CD14-positive monocyte (primary cell): ENCODE data around the gene VASN. TPM values are rescaled to one million over a fixed set of nuclear protein-coding genes. Genes with fewer than 3 reads are reported as not detected.

Experiments used
- DNase-seq, 3 donors: peaks; one replicate each; pipeline ENCODE4 v3.0.0-alpha.2; 2011 to 2022
- H2AFZ ChIP-seq: 2 replicates; pipeline ENCODE4 v1.6.0; 2012; ENCODE audit warnings: mild to moderate bottlenecking, low read depth, low read length, inconsistent platforms; ENCODE audit not compliant: insufficient read depth, poor library complexity, severe bottlenecking
- H3K27ac ChIP-seq, 2 donors: 1 replicate in 1 of 2; 2 replicates in 1 of 2; pipeline ENCODE4 v1.5.1; 2012 to 2013; ENCODE audit warnings: low read length in 2 of 2, control low read depth in 1 of 2, inconsistent platforms in 1 of 2, low read depth in 1 of 2, mild to moderate bottlenecking in 1 of 2
- H3K27me3 ChIP-seq, 2 donors: one replicate each; pipeline versions ENCODE4 v1.6.0 to v1.6.1; 2011 to 2013; ENCODE audit warnings: low read length in 2 of 2; ENCODE audit not compliant: control insufficient read depth in 2 of 2, insufficient read depth in 2 of 2
- H3K36me3 ChIP-seq, 2 donors: replicated peaks in 1 of 2; 1 replicate in 1 of 2; 2 replicates in 1 of 2; pipeline versions ENCODE4 v1.5.1 to v1.6.1; 2012 to 2013; ENCODE audit warnings: low read length in 2 of 2, control low read depth in 1 of 2, inconsistent platforms in 1 of 2, mild to moderate bottlenecking in 1 of 2; ENCODE audit not compliant: insufficient read depth in 2 of 2, control insufficient read depth in 1 of 2
- H3K4me1 ChIP-seq, 2 donors: 1 replicate in 1 of 2; 2 replicates in 1 of 2; pipeline versions ENCODE4 v1.5.1 to v1.6.1; 2012 to 2013; ENCODE audit warnings: low read length in 2 of 2, control low read depth in 1 of 2, inconsistent platforms in 1 of 2, mild to moderate bottlenecking in 1 of 2, moderate library complexity in 1 of 2; ENCODE audit not compliant: insufficient read depth in 2 of 2, control insufficient read depth in 1 of 2
- H3K4me2 ChIP-seq: replicated peaks from 2 replicates; pipeline ENCODE3; 2012; ENCODE audit warnings: low read length, moderate library complexity, mild to moderate bottlenecking; ENCODE audit not compliant: poor library complexity, severe bottlenecking; ENCODE audit errors: extremely low read depth
- H3K4me3 ChIP-seq, 3 experiments: fragments of 200-600 bp in 1 of 3; sonication (generic) in 1 of 3; replicated peaks in 1 of 3; 1 replicate in 2 of 3; 2 replicates in 1 of 3; pipeline ENCODE4 v1.5.1; 2011 to 2013; ENCODE audit warnings: low read length in 3 of 3, mild to moderate bottlenecking in 3 of 3, control low read depth in 2 of 3, low read depth in 2 of 3, inconsistent platforms in 1 of 3, moderate library complexity in 1 of 3
- H3K79me2 ChIP-seq: 2 replicates; pipeline ENCODE4 v1.6.0; 2012; ENCODE audit warnings: mild to moderate bottlenecking, control low read depth, inconsistent platforms, low read length, moderate library complexity; ENCODE audit not compliant: insufficient read depth
- H3K9ac ChIP-seq: 2 replicates; pipeline ENCODE4 v1.6.0; 2017; ENCODE audit warnings: low read length, mild to moderate bottlenecking; ENCODE audit not compliant: insufficient read depth, poor library complexity, severe bottlenecking
- H3K9me3 ChIP-seq, 2 donors: replicated peaks in 1 of 2; 1 replicate in 1 of 2; 2 replicates in 1 of 2; pipeline versions ENCODE4 v1.5.1 to v1.6.1; 2012 to 2013; ENCODE audit warnings: low read length in 2 of 2, control low read depth in 1 of 2; ENCODE audit not compliant: control insufficient read depth in 1 of 2, insufficient read depth in 1 of 2
- H4K20me1 ChIP-seq: 2 replicates; pipeline ENCODE4 v1.6.0; 2012; ENCODE audit warnings: mild to moderate bottlenecking, low read length, control low read depth, moderate library complexity; ENCODE audit not compliant: insufficient read depth
- H3K27ac Mint-ChIP-seq, 7 donors: one replicate each; pipeline ENCODE4 v1.8.0; 2020; ENCODE audit warnings: mild to moderate bottlenecking in 7 of 7, mixed read lengths in 7 of 7, moderate library complexity in 6 of 7, inconsistent platforms in 2 of 7
- H3K27me3 Mint-ChIP-seq, 3 donors: one replicate each; pipeline ENCODE4 v1.8.0; 2021 to 2022; ENCODE audit warnings: low read depth in 3 of 3, mild to moderate bottlenecking in 3 of 3, mixed read lengths in 3 of 3, moderate library complexity in 3 of 3, inconsistent platforms in 1 of 3
- H3K36me3 Mint-ChIP-seq, 2 donors: one replicate each; pipeline ENCODE4 v1.8.0; 2020; ENCODE audit warnings: mixed read lengths in 2 of 2, inconsistent platforms in 1 of 2, mild to moderate bottlenecking in 1 of 2
- H3K4me1 Mint-ChIP-seq: one replicate; pipeline ENCODE4 v1.8.0; 2020; ENCODE audit warnings: mild to moderate bottlenecking, mixed read lengths
- H3K4me3 Mint-ChIP-seq, 2 donors: one replicate each; pipeline ENCODE4 v1.8.0; 2020; ENCODE audit warnings: mild to moderate bottlenecking in 2 of 2, mixed read lengths in 2 of 2, moderate library complexity in 1 of 2
- H3K9me3 Mint-ChIP-seq, 7 donors: one replicate each; pipeline ENCODE4 v1.8.0; 2020 to 2022; ENCODE audit warnings: mixed read lengths in 7 of 7, mild to moderate bottlenecking in 6 of 7, moderate library complexity in 6 of 7, inconsistent platforms in 2 of 7
- CTCF ChIP-seq: fragments of 200-600 bp; IDR thresholded peaks from one replicate; pipeline ENCODE4 v1.8.0; 2022; ENCODE audit warnings: antibody characterized with exemption, mild to moderate bottlenecking
- WGBS: methylation state at CpG from one replicate; pipeline ENCODE4 v1.1.5; 2013; ENCODE audit warnings: missing lambda C conversion rate; ENCODE audit not compliant: insufficient coverage; 5-methylcytosine and 5-hydroxymethylcytosine counted together
- intact Hi-C, 2 donors: fragments of 100-400 bp; cut with micrococcal nuclease; formaldehyde crosslinking; loops; one replicate each; pipeline versions ENCODE4 v1.15.0 to v1.15.1; 2023
- polyA plus RNA-seq, 3 donors: library from polyadenylated mRNA; depleted of rRNA in 1 of 3; unstranded in 2 of 3; stranded (reverse) in 1 of 3; fragments of 300-500 nt in 2 of 3; fragments of >200 nt in 1 of 3; fragmentation: Illumina TruSeq in 2 of 3; gene quantifications; 1 replicate in 2 of 3; 2 replicates in 1 of 3; pipeline ENCODE4 v1.2.3, GENCODE V29; 2012 to 2021

Gene VASN
- polyA plus RNA-seq, 3 donors, result 0.03 TPM; not detected in 2

GRCh38 chr16:4334724-4335495 lies 36.7 kb upstream of the VASN start:
- Histone ChIP-seq H3K4me1 (no peaks in the 10 kb centered on the region), H3K4me2 (no peak overlapping the region), H3K9ac (no peak overlapping the region), H3K27ac (no peak overlapping the region), H4K20me1 (no peaks in the 10 kb centered on the region), H2AFZ (no peak overlapping the region), H3K79me2 (no peaks in the 10 kb centered on the region), H3K9me3 (no peaks in the 10 kb centered on the region), H3K36me3 (peaks cover 14 to 17% of the 10 kb centered on the region in 2 donors), H3K4me3 (no peak overlapping the region), H3K27me3 (no peaks in the 10 kb centered on the region)
- 90% methylated on average over 26 of the region's 32 CpGs for WGBS
- no peak for DNase-seq
- Mint-ChIP-seq H3K27me3 (peaks cover 5 to 14% (median 13%) of the 10 kb centered on the region in 3 donors), H3K9me3 (peaks cover 0 to 6% (median 0%) of the 10 kb centered on the region in 7 donors), H3K4me1 (no peaks in the 10 kb centered on the region), H3K27ac (no peak overlapping the region), H3K4me3 (no peak overlapping the region), H3K36me3 (peaks cover 9 to 14% of the 10 kb centered on the region in 2 donors)
- no peak for TF ChIP-seq CTCF
- intact Hi-C loops, result loop anchor here in 1 of 2 donors (5.0 kb wide), 1 partner anchor 398 kb away; no protein-coding TSS in a partner anchor

- DNase-seq, result no peak
- intact Hi-C loops, result no loop called here
- no peaks in the 10 kb centered on the region for H3K4me1 ChIP-seq
- no peak overlapping the region for H2AFZ ChIP-seq
- peaks cover 21 to 30% of the 10 kb centered on the region in 2 donors for H3K36me3 Mint-ChIP-seq
- no peaks in the 10 kb centered on the region for H3K4me1 Mint-ChIP-seq
- H4K20me1 ChIP-seq, result peaks cover 12% of the 10 kb centered on the region
- H3K4me3 Mint-ChIP-seq, result no peak overlapping the region
- H3K9me3 Mint-ChIP-seq, result no peaks in the 10 kb centered on the region
- no peaks in the 10 kb centered on the region for H3K79me2 ChIP-seq
- peaks cover 3 to 14% (median 12%) of the 10 kb centered on the region in 3 donors for H3K27me3 Mint-ChIP-seq
- no peak overlapping the region for H3K27ac ChIP-seq
- 93% methylated on average over 35 of the region's 41 CpGs for WGBS
- H3K9me3 ChIP-seq, result no peaks in the 10 kb centered on the region
- no peak overlapping the region for H3K4me3 ChIP-seq
- H3K9ac ChIP-seq, result no peak overlapping the region
- H3K4me2 ChIP-seq, result no peak overlapping the region
- no peak for TF ChIP-seq CTCF
- no peak overlapping the region for H3K27ac Mint-ChIP-seq
- no peaks in the 10 kb centered on the region for H3K27me3 ChIP-seq
- H3K36me3 ChIP-seq, result peaks cover 33 to 37% of the 10 kb centered on the region in 2 donors
Observed at GRCh38 chr16:4336701-4337539, 34.7 kb upstream of the VASN start.
